Heart right ventricle (tissue), 16 donors: ENCODE measurements around the gene MYO1C. TPM values are rescaled to one million over a fixed set of nuclear protein-coding genes. Genes with fewer than 3 reads are reported as not detected.

Source experiments
- ATAC-seq, 8 donors: fragments of 200-7000 bp; cut with Tn5 transposase; one replicate each; pipeline ENCODE4 v1.9.1; 2020; ENCODE audit warnings: mild to moderate bottlenecking in 8 of 8, moderate library complexity in 8 of 8, moderate number of reproducible peaks in 1 of 8
- DNase-seq, 2 donors: peaks; one replicate each; pipeline ENCODE4 v3.0.0-alpha.2; 2020
- H3K27ac ChIP-seq, 10 donors: fragments of 200-600 bp; sonication (generic) in 2 of 10; one replicate each; pipeline versions ENCODE4 v1.5.0 to v1.8.0; 2020 to 2022; ENCODE audit warnings: mild to moderate bottlenecking in 3 of 10
- H3K27me3 ChIP-seq, 7 donors: fragments of 200-600 bp; one replicate each; pipeline ENCODE4 v1.8.0; 2021 to 2022; ENCODE audit warnings: mild to moderate bottlenecking in 2 of 7
- H3K36me3 ChIP-seq, 9 donors: fragments of 200-600 bp; sonication (generic) in 1 of 9; one replicate each; pipeline versions ENCODE4 v1.5.0 to v1.8.0; 2020 to 2022; ENCODE audit warnings: mild to moderate bottlenecking in 2 of 9
- H3K4me1 ChIP-seq, 9 donors: fragments of 200-600 bp; sonication (generic) in 1 of 9; one replicate each; pipeline versions ENCODE4 v1.5.0 to v1.8.0; 2020 to 2022; ENCODE audit warnings: mild to moderate bottlenecking in 4 of 9
- H3K4me3 ChIP-seq, 10 donors: fragments of 200-600 bp; sonication (generic) in 2 of 10; one replicate each; pipeline versions ENCODE4 v1.5.0 to v1.8.0; 2020 to 2022; ENCODE audit warnings: mild to moderate bottlenecking in 7 of 10, moderate library complexity in 2 of 10
- H3K9me3 ChIP-seq, 11 donors: fragments of 200-600 bp in 10 of 11; sonication (generic) in 2 of 11; one replicate each; pipeline versions ENCODE4 v1.5.0 to v1.8.0; 2013 to 2022; ENCODE audit warnings: mild to moderate bottlenecking in 2 of 11, control low read depth in 1 of 11, moderate library complexity in 1 of 11
- CTCF ChIP-seq, 9 donors: fragments of 200-600 bp; sonication (generic) in 2 of 9; IDR thresholded peaks; one replicate each; pipeline versions ENCODE4 v1.5.0 to v1.8.0; 2021 to 2022; ENCODE audit warnings: antibody characterized with exemption in 9 of 9, mild to moderate bottlenecking in 5 of 9, moderate library complexity in 1 of 9
- WGBS, 2 donors: extraction: QIAGEN DNeasy Blood & Tissue Kit; methylation state at CpG; one replicate each; pipeline ENCODE4 v1.1.7; 2013; ENCODE audit warnings: inconsistent platforms in 1 of 2; 5-methylcytosine and 5-hydroxymethylcytosine counted together
- intact Hi-C, 10 donors: fragments of 100-400 bp; cut with DNase I; formaldehyde crosslinking; loops; one replicate each; pipeline versions ENCODE4 v1.11.1 to v1.14.2; 2022
- polyA plus RNA-seq, 2 donors: library from polyadenylated mRNA; stranded (reverse); fragments of 200-250 nt; gene quantifications; one replicate each; pipeline ENCODE4 v1.2.3, GENCODE V29; 2013
- total RNA-seq, 10 donors: library from RNA; stranded (reverse); fragmentation: NEBNext Ultra II Directional in 3 of 10; extraction: Animal tissue kit (Norgen Biotek cat#: 25700) in 3 of 10; gene quantifications; one replicate each; pipeline versions ENCODE4 v1.2.1 to v1.2.4, GENCODE V29; 2021 to 2023
- donor health status: Arrhythmogenic right ventricular cardiomyopathy.
- donor health status: ischemic (EF 13 %, LVEDD 7.1; RV severe dilation, severe dysfunction).
- donor health status: healthy with polysubstance abuse.
- donor health status: DM: no; HTN: yes; CAD: no.
- donor health status: DM: no; HTN: no; CAD: no.
- donor health status: ischemic (EF 25% LVEDD 6.9; RV normal size, moderate dysfunction).
- donor health status: ischemic (EF 25% LVEDD 5.7; RV mildly dilated, moderate dysfunction).
- donor health status: healthy.
- donor health status: DM: yes; HTN: yes; CAD: no.
- donor health status: Ischemic cardiomyopathy.
- donor health status: ischemic (EF 35%, LVEDD 5.7; RV mildly dilated, moderate dysfunction).
- donor health status: nonischemic (EF 11% LVEDD 7.7; RV severe dilation, severe dysfunction).
- donor health status: DM: yes; HTN: yes; CAD: no.
- donor health status: PGD.
- donor health status: ischemic (EF 29% LVEDD 5.4; RV normal size, mild dysfunction).
- donor health status: nonischemic (EF 23%, LVEDD 6.1; RV moderate dilation, normal function).

The MYO1C gene
- total and polyA plus RNA-seq, 12 donors: 101 to 229 (median 169) TPM

DNA sequence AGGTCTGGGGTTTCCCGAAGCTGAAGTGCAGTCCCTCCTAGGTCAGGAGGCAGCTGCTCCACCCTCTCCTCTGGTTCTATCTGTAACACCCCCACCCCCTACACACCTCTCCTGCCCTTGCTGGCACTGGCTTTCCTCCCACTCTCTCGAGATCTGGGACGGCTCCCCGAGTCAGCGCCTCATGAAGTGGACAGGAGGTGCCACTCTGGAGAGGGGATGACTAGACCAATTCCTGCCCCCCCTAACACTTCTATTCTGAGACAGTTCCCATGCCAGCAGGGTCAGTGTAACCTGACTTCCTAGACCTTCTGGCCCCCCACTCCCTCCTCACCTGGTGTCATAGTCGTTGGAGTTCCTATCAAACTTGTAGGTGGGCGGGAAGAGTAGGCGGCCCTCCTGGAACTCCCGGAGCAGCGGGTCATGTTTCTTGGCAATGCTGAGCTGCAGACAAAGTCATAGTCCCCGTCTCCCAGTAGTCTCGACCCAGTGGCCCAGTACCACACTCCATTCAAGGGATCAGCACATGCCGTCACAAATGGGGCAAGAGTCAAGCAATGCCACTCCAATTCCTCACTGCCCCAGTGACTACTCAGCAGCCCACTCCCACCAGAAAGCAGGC, 14.3 kb upstream of the MYO1C start:
- no peak for TF ChIP-seq CTCF (IDR thresholded peaks at IDR 0.05)
- no peaks in the 10 kb centered on the region for H3K9me3 ChIP-seq
- intact Hi-C loops: no loop called here
- no peak overlapping the region for H3K4me3 ChIP-seq
- H3K36me3 ChIP-seq: peaks cover 0 to 75% (median 0%) of the 10 kb centered on the region in 9 donors
- WGBS, 2 donors: 55 to 63% methylated on average over 13 of the region's 13 CpGs
- H3K4me1 ChIP-seq: peaks cover 21 to 80% (median 54%) of the 10 kb centered on the region in 9 donors
- ATAC-seq (peak; percentile 33 to 87 (median 76)), DNase-seq (peak; percentile 55 to 59)
- H3K27ac ChIP-seq: peak overlapping the region in 8 of 10 donors; percentile 14 to 72 (median 56)
- no peaks in the 10 kb centered on the region for H3K27me3 ChIP-seq

DNA sequence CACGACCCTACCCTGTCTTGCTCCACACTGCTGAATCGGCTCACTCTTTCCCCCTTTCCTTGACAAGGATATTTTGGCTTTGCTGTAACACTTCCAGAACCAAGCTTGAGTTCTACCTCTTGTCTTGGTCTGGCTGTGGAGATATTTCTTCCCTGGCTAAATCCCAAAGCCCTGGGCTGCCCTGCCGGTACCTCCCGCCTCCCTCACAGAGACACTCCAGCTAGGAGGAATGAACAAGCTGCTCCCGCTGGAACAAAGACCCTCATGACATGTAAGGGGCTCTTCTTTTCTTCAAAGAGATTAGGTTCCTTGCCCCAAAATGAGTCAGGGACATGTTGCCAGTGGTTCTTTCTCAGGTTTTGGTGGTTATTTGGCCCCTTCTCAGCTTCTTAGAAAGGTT, 13.1 kb upstream of the MYO1C start:
- Histone ChIP-seq H3K27me3 (no peaks in the 10 kb centered on the region), H3K27ac (peak overlapping the region in 8 of 10 donors; percentile 4 to 72 (median 34)), H3K4me1 (peaks cover 11 to 69% (median 43%) of the 10 kb centered on the region in 9 donors), H3K36me3 (peaks cover 0 to 83% (median 3%) of the 10 kb centered on the region in 9 donors), H3K4me3 (no peak overlapping the region), H3K9me3 (no peaks in the 10 kb centered on the region)
- peak in 4 of 8 donors; percentile 4 to 52 (median 26) for ATAC-seq
- DNase-seq: no peak
- intact Hi-C loops: no loop called here
- 49 to 55% methylated on average over 5 of the region's 5 CpGs for WGBS, 2 donors
- no peak for TF ChIP-seq CTCF (IDR thresholded peaks at IDR 0.05)

- intact Hi-C loops: no loop called here
- Histone ChIP-seq H3K4me1 (peaks cover 8 to 61% (median 36%) of the 10 kb centered on the region in 9 donors), H3K9me3 (no peaks in the 10 kb centered on the region), H3K4me3 (no peak overlapping the region), H3K27me3 (no peaks in the 10 kb centered on the region), H3K27ac (peak overlapping the region in 4 of 10 donors; percentile 20 to 72 (median 56)), H3K36me3 (peaks cover 0 to 80% (median 3%) of the 10 kb centered on the region in 9 donors)
- 75 to 85% methylated on average over 3 of the region's 3 CpGs for WGBS, 2 donors
- DNase-seq (no peak), ATAC-seq (no peak)
- TF ChIP-seq CTCF (IDR thresholded peaks at IDR 0.05): no peak
Measured at GRCh38 chr17:1504866-1505265, 12.4 kb upstream of the MYO1C start.

- intact Hi-C loops: no loop called here
- no peak overlapping the region for H3K4me3 ChIP-seq
- H3K9me3 ChIP-seq: no peaks in the 10 kb centered on the region
- peaks cover 0 to 81% (median 3%) of the 10 kb centered on the region in 9 donors for H3K36me3 ChIP-seq
- 51 to 61% methylated on average over 10 of the region's 10 CpGs for WGBS, 2 donors
- no peaks in the 10 kb centered on the region for H3K27me3 ChIP-seq
- ATAC-seq: peak in 1 of 8 donors; percentile 36
- DNase-seq: no peak
- peak overlapping the region in 1 of 10 donors; percentile 2 for H3K27ac ChIP-seq
- peaks cover 8 to 56% (median 29%) of the 10 kb centered on the region in 9 donors for H3K4me1 ChIP-seq
- no peak for TF ChIP-seq CTCF (IDR thresholded peaks at IDR 0.05)
Measured at GRCh38 chr17:1503699-1504098, 11.2 kb upstream of the MYO1C start.
